Measurements from ENCODE around the gene KLLN. TPM values are rescaled to one million over a fixed set of nuclear protein-coding genes. Genes with fewer than 3 reads are reported as not detected.

The KLLN gene
- total and polyA plus RNA-seq, 2 of the 13 experiments (the other 11 are each of a cell fraction or from before 2014, with no cell fraction given): 0.08 to 0.44 TPM

- TF ChIP-seq ZNF280D (CRISPR knock-in tag; IDR thresholded peaks at IDR 0.05) (no peak), ZNF720 (CRISPR knock-in tag; IDR thresholded peaks at IDR 0.05) (no peak), JUNB (CRISPR knock-in tag; IDR thresholded peaks at IDR 0.05; ENCODE audit: borderline replicate concordance) (no peak), FIP1L1 (IDR thresholded peaks at IDR 0.05; ENCODE audit: borderline replicate concordance, insufficient read depth, low read depth, low read length) (no peak), ZSCAN22 (CRISPR knock-in tag; IDR thresholded peaks at IDR 0.05) (peak; percentile 52; the same call in 1 of the 2 replicates), SIX4 (CRISPR knock-in tag; IDR thresholded peaks at IDR 0.05) (peak; percentile 64; the same call in 1 of the 2 replicates), ZNF253 (CRISPR knock-in tag; IDR thresholded peaks at IDR 0.05; ENCODE audit: borderline replicate concordance) (peak; percentile 80; the same call in 1 of the 2 replicates), UBTF (CRISPR knock-in tag; IDR thresholded peaks at IDR 0.05) (peak; percentile 89), ZMAT3 (CRISPR knock-in tag; conservative IDR thresholded peaks at IDR 0.05) (peak; percentile 74; the same call in 1 of the 2 replicates), ZNF234 (CRISPR knock-in tag; conservative IDR thresholded peaks at IDR 0.05) (no peak), KLF11 (CRISPR knock-in tag; IDR thresholded peaks at IDR 0.05) (no peak), ZNF556 (CRISPR knock-in tag; IDR thresholded peaks at IDR 0.05; ENCODE audit: borderline replicate concordance) (peak; percentile 93), ZNF574 (CRISPR knock-in tag; IDR thresholded peaks at IDR 0.05) (peak; percentile 88), ZNF333 (CRISPR knock-in tag; IDR thresholded peaks at IDR 0.05; ENCODE audit: borderline replicate concordance) (peak; percentile 7; the same call in 1 of the 2 replicates)
Measured at GRCh38 chr10:87863053-87863943, at the start of gene KLLN, which contains the start of gene PTEN (continued).

All from HepG2 (cell line).